HG02798 (cell line): ENCODE results near the gene MCM9.
"Not testable (repeated sequence)": the region's sequence is repeated elsewhere in the genome, so short reads cannot be mapped to it uniquely, and the experiment has no call there.

ENCODE experiments used
- ATAC-seq: cut with Tn5 transposase; IDR thresholded peaks from one replicate; pipeline ENCODE4 v1.9.1; 2021; ENCODE audit warnings: mild to moderate bottlenecking; ENCODE audit not compliant: unreplicated experiment, poor library complexity

The MCM9 gene

DNA sequence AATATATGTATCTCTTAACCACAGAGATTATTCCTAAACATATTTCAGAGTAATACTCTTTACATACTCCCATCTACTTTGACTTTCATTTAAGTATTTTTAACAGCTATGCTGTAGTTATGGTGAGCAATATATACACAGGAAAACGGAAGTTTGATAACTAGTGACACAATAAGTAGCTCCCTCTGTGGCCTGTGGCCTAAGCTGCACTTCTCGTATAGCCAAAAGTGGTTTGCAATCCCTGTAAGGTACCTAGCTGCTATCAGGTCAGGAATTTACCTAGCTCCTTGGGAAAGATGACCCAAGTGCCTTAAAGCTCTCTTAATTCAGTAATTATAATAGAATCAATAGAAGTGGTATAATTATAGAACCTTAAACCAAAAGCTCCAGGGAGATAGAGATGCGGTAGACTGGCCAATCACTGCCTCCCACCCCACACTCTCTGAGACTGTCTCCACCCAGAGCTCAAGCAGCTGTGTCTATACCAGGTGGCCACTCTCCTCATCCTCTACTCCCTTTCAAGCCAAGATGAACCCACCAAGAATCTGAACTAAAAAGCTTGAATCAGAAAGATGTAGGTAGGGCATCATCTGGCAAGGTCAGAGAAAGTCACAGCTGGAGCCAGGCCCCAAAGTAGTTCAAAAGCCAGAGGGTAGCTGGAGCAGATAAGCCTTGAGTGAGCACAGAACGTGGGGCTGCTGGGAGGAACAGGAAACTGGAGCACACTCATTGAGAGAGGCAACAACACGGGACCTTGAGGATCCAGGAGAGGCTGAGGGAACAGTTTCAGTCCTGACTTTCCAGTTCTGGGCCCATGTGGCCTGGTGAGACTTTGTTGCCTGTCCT lies 125.9 kb downstream of the MCM9 start:
- peak; percentile 52 for ATAC-seq

DNA sequence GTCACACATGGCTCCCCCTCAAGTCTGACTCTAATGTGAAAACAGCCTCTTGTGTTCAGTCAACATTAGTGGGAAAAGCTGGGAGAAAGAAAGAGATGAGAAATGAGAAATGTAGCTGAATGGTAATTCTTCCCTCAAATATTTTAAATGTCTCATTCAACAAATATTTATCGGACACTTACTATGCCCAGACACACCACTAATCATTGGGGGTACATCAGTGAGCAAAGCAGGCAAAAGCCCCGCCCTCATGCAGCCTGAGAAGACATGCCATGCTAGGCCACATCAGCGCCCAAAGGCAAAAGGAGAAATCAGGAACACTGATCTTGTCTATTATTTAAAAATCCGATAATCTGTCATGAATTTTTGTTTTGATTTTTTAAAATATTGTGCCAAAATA lies 130.9 kb downstream of the MCM9 start:
- no peak for ATAC-seq

DNA sequence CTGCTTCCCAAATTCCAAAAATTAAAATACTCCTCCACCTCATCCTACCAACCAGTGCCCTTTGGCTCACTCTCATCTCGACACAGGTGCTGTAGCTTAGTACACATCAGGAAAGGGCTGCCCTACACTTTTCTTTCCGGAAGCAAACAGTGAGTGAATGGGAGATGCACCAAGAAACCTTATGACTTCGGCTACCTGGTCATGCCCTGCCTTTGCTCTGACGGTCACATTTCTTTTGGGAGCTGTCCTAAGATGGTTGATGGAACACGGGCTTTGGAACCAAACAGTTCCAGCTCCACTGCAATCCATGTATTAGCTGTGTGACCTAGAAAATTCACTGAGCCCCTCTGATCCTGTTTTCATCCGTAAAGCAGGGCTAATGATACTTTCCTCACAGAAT lies 133.7 kb downstream of the MCM9 start:
- no peak for ATAC-seq

DNA sequence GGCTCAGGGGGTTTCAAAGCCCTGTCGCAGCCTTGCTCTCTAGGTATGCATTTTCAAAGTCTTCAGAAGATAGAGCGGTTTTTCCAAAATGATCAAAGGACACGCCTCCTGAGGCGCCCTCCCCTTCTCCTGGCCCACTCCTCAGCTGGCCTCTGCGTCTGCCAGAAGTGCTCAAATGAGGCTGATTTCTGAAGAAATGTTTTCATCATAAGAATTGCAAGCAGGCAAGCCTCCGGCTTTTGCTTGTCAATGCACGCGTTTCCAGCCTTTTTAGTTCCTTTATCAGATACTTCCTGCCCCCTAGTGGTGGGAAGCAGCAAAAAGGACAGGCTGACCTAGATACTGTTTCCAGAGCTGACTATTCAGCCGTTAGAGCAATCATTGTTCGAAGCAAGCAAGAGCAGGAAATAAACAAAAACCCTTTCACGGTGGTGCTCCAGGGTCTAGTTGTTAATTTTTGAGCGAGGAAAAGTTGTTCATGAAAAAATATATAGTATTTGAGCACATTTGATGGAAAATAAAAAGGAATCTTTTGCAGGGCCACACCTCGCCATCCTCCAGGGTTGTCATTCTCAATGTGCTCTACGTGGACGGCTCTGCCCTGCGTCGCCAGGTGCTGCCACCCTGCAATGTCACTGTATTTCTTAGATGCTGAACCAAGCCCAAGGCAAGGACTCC lies 134.4 kb downstream of the MCM9 start:
- ATAC-seq, result peak; percentile 93

DNA sequence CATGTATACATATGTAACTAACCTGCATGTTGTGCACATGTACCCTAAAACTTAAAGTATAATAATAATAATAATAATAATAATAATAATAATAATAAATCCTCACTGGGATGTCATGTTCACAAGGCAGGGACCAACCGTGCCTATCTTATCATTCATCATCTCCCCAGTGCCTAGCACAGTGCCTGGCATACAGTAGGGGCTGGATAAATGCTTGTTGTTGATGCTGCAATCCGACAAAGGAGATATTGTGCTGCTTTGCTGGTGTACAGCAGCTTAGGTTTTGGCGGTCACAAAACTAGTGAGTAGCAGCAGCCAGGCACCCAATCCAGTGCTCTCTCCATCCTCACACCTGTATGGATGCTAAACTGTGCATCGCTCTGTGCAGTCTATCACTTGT lies 135.1 kb downstream of the MCM9 start:
- no peak for ATAC-seq

DNA sequence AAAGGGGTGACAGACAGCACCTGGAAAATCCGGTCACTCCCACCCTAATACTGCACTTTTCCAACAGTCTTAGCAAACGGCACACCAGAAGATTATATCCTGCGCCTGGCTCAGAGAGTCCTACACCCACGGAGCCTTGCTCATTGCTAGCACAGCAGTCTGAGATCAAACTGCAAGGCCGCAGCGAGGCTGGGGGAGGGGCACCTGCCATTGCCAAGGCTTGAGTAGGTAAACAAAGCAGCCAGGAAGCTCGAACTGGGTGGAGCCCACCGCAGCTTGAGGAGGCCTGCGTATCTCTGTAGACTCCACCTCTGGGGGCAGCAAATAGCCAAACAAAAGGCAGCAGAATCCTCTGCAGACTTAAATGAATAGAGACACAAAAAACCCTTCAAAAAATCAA lies 138.4 kb downstream of the MCM9 start:
- ATAC-seq, result not testable (repeated sequence)

DNA sequence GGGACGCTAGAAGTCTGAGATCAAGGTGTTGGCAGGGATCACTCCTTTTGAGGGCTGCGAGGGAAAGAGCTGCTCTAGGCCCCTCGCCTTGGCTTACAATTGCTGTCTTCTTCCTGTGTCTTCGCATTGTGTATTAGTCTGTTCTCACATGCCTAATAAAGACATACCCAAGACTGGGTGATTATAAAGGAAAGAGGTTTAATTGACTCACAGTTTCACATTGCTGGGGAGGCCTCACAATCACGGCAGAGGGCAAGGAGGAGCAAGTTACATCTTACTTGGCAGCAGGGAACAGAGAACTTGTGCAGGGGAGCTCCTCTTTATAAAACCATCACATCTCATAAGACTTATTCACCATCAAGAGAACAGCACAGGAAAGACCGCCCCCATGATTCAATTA lies 143.5 kb downstream of the MCM9 start:
- no peak for ATAC-seq

DNA sequence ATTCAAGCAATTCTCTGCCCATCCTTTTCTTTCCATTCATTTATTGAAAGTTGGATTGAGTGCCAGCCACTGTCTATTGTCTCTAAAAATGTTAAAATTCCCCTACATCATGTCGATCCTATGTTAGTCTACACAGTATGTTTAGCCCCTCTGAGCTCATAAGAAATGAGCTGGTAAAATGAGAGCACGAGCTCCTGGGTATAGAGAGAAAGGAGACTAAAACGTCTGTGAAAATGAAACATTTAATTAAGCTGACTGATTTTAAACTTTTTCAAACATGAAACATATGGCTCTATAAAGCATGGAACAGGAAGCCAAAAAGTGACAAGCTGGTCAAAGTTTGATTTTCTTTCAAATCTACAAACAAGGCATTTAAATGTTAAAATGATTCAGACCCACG lies 145.0 kb downstream of the MCM9 start:
- no peak for ATAC-seq

DNA sequence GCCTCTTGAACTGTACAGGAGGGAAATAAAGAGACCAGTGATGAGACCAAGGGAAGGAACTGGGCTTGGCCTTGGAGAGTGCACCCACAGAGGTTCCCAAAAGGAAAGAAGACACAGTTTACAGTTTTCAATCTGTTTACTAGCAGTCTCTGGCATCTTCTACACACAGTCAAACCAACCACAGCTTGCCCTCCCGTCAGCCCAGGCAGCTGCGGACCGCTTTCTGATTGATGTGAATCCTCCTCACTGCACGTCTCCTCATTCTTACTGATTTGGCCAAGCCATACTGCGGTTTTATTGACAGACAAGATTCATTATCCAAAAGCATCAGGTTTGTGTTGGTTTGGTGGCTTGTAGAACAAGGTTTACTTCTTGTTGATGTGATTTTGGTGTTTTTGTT lies 145.5 kb downstream of the MCM9 start:
- ATAC-seq, result no peak

DNA sequence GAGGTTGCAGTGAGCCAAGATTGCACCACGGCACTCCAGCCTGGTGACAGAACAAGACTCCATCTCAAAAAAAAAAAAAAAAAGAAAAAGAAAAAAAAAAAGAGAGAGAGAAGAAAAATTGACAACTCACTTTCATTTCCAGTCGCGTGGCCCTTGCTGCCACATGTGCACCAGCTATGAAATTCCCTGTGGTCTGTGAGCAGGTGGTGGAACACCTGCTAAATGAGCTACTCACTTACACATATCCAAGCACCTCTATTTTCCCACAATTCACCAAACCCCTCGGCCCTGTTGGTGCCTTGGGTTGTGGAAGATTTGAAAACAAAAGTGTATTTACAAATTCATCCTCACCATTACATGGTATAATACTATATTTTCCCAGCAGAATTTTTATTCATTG lies 146.3 kb downstream of the MCM9 start:
- no peak for ATAC-seq

DNA sequence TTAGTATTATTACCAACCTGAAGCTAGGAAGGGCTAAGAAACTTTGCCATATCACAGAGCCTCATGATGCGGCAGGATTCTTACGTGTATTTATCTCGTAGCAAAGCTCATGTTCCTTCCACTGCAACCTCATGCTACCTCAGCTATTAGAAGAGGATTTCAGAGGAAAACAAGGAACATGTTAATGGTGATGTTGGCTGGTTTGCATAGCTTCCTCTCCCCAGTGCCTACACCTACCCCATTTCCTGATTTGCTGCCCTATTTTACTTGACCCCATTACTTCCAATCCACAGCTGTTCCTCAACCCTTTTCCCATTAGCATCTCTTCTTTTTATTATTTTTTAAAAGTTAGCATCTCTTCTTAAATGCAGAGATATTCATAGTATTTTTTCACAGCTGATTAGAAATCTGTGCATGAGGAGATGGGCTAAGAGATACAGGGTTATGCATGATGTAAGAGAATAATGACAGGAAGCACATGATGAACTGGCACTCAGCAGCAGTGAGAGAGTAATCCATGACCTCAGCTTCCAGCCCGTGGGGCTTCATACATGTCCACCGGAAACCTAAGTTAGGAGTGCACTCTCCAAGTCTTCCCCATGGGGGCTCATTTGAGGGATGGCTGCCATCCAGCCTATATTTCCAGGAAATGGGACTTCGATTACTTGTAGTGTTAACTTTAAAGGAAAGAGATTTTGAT lies 147.1 kb downstream of the MCM9 start:
- ATAC-seq, result no peak

DNA sequence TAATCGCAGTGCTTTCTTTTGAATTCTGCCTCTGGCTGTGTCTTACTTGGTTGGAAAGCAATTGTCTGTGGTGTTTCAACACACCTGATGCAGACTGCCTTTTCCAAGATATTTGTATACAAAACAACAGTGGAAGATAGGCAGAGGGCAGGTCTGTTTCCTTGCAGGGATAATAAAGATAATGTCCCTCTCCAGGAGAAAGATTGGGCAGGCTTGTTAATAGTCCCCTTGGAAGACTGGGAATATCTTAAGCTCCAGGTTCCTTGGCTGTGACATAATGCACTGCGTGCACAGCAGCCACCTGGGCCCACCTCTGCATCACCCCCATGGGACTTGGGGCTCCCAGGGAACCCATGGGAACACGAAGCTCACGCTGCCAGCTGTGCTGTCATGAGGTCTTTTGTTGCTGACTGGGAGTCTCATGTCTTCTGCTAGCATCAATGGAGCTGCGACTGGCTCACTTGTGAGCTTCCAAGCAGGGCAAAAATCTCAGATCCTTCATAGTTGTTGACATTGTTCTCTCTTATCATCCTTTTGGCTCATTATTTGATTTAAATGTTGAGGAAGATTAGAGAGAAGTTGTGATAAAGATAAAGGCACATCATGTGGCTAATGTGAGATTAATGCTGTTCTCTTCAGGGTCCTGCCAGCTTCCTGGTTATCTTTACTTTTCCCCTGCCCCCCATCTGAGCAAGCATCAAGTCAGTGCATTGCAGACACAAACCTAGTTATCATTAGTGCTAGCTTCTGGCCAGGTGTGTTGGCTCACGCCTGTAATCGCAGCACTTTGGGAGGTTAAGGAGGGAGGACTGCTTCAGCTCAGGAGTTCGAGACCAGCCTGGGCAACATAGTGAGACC lies 148.1 kb downstream of the MCM9 start:
- ATAC-seq, result no peak

DNA sequence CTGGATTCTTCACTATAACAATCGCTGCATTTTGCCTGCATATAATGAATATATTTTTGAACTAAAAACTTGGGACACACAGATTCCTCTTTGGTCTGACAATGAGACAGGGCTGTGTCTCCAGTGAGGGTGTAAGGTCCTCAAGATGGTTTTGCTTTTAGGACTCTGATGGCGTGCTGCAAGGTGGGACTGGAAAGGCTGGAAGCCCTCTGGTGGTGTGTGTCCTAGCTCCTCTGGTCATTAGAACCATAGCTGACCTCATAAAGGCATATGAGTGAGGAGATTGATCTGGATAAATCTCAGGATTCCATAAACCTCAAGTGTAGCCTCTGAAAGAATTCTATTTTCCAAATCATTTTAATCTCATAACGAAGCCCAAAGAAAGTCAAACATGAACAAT lies 149.4 kb downstream of the MCM9 start:
- no peak for ATAC-seq

DNA sequence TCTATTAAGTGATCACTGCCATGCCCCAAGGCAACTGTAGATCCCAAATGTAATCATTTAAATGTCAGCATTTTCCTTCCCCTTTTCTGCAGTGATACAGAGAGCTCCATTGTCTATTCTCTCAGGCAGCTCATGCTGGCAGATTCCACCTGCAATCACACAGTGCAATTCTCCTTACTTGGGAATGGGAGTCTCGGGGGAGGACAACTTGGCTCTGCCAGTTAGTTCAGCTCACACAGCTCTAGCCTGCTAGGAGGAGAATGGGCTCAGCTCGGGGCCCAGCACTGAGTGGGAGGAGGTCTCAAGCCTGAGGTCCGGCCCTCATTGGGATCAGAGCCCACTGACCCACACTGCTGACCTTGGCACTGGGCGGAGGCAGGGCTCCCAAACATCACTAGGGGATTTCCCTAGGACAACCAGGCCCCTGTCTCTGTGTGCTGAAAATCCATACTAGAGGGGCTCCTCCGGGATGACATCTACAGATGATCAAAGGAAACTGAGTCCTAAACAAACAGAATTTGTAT lies 150.3 kb downstream of the MCM9 start:
- no peak for ATAC-seq

DNA sequence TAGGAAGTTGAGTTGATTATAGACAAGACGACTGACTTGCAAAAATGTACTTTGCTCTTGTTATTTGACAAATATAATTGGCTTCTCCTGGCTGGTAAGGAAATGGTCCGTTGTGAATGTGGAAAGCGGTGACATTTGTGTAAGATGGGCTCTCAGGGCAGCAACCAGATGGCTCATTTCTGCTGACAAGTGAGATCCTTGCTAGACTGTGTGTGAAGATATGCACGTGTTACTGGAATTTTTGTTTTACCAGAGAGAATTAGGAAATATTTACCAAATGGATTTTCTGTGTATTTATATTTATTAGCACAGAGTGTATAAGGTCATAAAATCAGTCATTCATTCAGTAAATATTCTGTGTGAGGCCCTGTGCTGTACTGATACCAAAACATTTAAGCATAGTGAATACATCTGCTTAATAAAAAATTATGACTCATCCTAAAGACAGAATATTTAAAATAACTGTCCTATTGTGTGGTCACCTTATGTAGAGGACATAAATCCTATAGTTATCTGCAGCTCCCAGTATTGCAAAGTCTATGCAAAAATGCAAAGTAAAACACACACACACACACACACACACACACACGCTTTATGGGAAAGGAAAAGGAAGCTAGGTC lies 150.9 kb downstream of the MCM9 start:
- no peak for ATAC-seq

DNA sequence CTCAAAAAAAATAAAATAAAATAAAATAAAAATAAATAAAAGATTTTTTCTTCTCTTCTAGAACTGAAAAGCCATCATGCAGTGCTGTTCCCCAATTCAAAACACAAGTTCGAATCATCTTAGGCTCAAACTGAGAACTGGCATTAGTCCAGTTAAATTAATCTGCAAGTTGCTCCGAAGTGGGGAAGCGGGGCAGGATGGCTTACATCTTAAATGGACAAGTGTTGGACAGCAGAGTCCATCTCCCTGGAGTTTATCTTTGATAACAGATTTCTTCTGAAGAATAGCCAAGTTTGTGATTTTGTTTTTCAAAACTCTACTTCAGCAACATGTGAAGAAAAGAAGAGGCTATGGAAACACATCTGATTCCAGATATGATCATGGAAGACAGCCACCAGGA lies 152.3 kb downstream of the MCM9 start:
- ATAC-seq, result no peak

DNA sequence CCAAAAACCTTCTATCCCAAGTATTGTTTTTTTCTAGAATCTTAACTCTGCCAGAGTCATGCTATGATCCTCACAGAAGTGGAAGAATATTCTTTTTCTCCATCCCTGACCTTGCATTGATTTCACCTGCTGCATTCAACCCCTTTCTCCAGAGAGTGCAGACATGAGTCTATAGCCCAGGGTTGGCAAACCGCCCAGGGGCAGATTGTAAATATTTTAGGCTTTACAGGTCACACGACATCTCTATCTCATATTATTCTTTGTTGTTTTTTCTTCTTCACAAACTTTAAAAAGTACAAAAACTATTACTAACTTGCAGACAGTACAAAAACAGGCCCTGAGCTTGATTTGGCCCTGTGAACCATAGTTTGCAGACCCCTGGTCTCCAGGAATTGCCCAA lies 153.1 kb downstream of the MCM9 start:
- no peak for ATAC-seq

DNA sequence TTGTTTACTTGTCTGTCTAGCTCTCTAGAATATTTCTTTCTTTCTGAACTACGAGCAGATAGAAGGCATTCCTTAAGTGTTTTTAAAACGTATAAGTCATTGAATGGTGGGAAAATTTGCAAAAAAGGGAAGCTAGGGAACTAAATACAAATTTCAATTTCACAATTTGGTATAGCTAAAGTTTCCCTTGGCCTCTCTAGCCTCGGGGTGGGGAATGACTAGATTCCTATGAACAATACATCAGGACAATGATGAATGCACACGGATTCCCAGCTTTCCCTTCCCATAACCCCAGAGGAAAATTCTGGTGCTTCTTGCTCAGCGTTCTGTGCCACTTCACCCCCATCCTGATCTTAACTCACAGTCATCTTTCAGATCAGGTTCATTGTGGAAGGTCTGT lies 154.3 kb downstream of the MCM9 start:
- no peak for ATAC-seq

DNA sequence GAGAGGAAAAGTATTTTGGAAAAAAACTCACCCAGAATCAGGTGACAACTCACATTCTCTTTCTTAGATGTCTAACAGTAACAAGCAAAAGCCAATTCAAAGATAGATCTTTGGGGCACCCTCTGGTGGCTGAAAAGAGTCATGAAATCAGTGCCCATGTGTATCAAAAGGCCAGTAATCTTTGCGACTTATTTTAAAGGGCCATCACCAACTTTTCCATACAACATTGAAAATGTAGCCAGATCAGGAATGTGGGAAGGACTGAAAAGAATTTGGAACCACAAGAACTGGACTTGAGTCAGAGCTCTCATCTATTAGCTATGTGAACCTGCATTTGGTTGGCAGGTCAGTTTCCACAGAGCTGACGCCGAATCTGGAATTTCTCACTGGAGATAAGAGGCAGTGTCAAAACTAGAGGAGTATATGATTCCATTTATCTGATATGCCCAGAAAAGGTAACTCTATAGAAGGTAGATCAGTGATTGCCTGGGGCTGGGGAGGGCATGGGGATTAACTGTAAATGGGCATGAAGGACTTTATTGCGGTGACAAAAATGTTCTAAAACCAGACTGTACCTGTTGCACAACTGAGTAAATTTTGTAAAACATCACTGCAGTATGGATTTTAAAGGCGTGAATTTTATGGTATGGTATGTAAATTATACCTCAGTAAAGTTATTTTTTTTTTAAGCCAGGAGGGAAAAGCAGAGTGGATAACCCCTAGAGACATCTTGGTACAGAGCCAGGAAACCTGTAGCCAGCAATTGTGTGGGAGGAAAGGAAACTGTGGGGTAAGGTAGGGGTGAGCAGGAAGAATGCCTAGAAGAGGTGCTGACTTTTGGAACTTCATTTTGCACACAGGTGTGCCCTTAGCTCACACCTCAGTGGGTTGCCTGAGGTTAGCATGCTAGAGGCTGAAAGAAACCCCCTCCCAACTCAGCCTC lies 158.1 kb downstream of the MCM9 start:
- ATAC-seq, result peak; percentile 84
